ENCODE data around the gene ELP4.
A peak's percentile ranks its signal among the peaks of the same experiment; 100 is the strongest.

Gene ELP4

DNA sequence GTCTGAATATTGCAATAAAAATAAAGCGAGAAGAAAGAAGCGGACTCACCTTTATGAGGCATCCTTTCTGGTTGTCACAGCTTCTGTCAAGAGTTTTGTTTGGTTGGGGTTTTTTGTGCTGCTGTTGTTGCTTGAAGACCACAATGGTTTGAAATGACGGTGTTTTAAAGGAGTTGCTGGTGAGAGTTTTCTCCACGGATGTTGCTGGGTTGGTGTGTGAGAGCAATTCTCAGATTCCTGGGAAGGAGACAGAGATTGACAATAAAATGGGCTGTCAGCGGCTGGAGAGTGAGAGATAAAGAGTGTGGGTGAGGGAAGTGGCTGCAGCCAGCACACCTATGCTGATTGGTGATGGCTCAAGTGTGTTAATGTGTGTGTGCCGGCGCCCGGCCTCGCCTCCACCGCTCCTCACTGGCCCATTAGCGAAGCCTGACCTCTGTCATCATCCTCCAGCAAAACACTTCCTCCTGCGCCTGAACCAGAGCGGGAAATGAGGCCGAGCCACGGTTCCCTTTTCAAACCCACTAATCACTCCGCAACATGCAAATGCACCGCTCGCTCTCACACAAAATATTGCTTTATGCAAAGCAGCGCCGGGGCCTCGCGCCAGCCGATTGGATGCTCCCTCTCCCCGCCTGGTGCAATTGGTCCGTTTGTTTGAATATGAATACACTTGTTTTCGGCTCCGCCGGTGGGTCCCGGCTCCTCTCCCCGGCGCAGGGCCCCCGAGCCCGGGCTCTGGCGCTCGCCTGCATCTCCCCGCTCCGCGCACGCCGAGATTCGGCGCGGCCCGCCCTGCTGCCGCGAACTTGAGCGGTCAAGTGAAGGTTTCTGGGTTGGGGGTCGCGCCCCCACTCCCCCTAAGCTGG lies 301.4 kb downstream of the ELP4 start, which contains the start of gene PAX6:
TSS of gene PAX6 (minus strand) at position 544 of the 869 bp plus-strand sequence. CDS start 4,911 bp downstream, outside the sequence.
- DNase-seq (ENCODE audit: low spot score) = peak; percentile 71

DNA sequence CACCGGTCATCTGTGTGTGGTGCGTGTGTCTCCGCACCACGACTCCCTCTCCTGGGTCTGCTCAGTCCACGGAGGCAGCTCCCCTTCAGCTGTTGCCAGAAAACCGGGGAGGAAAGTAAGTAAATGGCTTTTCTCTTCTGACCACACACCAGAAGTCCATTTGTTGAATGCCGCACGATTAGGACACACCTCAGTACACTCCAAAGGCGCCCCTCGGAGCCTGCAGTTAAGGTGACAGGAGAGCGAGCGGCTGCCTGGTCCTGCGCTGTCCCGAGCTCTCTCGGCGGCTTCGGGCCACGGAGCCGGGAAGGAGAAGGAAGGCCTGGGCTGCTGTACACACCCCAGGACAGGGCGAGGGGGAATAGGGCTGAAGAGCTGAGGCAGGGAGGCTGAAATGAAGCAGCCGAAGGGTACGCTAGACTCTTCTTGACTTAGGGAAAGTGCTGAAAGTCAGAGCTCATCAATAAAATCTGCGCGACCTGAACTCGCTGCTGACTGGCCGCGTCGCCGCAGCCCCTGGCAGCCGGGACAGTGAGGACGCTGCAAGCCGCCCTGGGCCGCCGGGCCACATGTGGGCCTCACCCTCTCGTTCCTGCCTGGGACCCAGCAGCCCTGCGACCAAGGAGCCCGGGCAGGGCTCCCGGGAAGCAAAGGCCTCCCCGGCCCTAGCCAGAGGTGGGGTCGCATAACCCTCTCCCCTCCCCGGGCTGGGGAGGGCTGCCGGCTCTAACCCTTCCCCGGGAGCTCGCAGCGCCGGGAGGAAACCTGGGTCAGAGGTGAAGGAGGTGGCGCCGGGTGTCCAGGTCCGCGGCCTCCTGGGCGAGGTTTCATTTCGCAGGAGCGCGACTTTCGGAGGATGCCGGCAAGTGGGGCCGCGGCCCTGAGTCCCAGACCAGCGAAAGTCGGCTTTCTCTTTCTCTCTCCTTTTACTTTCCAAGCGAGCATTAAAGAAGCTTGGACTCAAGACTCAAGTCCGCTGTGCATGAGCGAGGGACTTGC lies 303.1 kb downstream of the ELP4 start:
- peak; percentile 66 for DNase-seq (ENCODE audit: low spot score)

DNA sequence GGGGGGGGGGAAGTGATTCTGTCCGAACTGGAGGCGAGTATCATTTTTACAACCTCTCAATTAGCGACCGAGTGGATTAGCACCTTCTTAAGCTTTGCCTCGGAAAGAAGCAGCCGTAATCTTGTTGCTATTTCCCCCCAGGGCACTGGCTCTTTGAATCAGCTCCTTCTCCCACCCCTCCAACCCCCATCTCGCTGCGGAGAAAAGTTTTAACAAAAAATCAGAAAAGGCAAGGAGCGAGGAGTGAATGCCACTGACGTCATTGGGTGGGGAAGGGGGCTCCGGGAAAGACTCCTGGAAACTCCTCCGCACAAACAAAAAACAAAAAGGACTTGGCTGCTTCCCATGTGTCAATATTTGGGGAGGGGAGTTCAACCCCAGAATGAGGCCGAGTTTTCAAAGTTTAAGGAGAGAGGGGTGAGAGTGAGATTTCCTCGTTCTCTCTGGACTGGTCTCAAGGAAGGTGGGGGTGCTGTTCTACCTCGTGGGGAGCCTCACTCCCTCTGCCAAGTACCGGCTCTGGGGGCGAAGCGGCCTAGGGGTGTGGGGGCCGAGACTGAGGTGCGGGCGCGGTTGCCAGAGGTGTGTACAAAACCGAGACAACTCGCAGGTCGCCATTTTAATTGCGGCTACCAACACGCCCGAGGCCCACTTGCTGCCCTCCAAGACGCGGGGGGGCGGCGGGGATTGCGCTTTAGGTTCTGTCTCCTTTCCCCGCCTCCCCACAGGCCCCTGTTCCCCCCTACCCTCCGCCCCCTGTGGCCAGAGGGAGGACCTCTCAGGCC lies 304.0 kb downstream of the ELP4 start:
- peak; percentile 63 for DNase-seq (ENCODE audit: low spot score)

DNA sequence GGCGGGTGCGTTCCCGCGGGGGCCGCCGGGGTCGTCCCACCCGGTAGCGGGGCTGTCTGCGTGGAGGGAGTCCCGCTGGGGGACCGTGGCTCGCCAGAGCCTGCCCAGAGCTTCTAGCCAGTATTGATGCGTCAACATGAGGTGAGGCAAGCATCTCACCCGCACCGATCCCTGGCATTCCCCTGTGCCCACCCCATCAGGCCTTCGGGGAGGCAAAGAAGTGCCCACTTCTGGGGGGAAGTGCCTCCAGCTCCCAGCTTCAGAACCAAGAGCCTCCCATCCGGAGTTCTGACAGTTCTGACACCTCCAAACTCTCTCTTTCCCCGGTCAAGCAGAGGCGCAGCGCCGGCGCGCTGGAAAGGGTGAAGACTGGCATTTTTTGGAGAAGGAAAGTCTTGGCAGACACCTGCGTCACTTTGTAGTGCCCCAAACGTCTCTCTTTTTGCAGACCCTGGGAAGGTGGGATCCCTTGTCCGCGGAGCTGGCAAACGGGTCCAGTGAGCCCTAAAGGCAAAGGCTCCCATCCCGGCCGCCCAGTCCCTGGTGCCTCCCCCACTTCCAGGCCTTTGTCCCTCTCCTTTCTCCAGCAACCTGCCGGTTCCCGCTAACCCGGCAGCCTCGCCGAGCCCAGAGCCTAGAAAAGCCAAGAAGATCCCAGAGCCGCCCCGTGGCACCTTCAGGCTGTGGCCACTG lies 304.8 kb downstream of the ELP4 start:
- peak; percentile 61 for DNase-seq (ENCODE audit: low spot score)

DNA sequence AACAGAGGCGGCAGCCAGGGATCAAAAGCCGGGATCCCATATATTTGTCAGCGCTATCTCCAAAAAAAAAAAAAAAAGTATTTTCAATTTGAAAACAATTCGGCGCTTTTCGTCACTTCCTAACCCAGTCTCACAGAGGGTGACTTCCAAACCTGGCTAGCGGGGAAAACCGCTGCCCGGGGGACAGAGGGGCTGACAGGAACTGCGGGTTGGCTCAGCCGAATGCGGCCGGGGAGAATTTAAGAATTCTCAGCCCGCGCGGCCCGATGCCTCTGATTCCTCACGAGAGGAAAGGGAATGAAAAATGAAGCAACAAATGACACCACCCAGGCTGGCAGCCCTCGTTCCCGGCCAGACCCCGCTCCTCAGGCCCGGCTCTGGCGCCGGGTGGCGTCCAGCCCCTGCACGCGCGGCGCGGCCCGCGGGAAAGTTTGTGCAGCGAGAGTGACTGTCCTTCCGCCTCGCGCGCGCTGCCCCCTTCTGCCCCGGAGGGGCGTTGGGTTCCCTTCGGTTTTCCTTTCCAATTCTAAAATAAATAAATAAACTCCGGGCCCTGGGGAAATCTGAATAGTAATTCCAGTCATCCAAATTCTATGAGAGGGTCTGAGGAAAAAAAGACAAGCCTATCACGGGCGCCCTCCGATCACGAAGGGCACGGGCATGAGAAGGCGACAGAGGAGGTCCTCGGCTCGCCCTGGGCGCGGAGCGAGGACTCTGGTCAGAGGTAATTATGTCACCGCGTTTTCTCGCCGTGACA lies 306.3 kb downstream of the ELP4 start:
- peak; percentile 63 for DNase-seq (ENCODE audit: low spot score)

DNA sequence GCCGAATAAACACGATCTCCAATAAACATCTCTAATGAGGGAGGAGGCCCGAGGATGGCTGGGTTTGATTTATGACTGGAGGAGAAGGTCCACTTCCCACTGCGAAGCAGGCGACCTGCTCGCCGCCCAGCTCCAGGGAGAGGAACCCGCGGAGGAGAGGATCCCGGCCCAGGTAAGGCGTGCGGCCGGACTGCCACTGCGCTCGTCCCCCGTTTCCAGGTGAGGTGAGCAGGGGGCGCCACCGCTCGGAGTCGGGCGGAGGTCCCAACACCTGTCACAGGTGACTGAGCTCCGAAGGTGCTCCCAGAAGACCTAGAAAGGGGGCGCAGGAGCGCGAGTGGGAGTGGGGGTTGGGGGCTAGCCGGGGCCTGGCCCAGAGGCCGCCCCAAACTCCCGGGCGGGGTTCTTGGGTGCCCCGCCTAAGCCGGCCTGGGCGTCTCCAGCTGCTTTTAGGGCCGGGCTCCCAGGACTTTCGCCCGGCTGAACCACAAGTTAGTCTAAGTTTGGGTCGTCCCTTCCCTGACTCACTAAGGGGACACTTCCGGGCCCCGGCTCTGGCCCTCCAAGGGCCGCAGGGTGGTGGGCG lies 307.0 kb downstream of the ELP4 start:
- peak; percentile 57 for DNase-seq (ENCODE audit: low spot score)

DNA sequence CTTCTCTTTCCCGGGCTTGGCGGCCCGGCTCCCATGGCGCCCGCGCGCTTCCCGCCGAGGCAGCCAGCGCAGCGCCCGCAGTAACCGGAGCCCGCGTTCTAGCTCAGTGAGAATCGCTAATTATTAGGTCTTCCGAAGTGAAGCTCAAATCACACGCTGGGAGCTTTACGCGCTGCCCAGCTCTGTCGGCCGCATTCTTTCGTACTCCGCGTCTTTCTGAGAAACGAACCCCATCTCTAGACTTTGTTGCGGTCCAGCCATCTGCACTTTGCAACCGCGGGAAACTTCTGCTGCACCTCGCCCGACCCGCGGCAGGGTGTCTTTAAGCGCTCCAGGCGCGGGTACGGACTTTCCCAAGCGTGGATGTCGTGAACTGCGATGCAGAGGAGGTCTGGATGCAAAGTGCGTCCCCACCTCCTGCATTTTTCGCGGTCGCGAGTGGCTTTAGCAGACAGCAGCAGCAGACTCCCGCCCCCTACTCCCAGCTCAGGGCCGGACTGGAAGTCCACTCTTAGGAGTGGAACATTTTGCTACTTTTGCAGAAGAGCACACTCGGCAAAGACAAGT lies 307.6 kb downstream of the ELP4 start:
- DNase-seq (ENCODE audit: low spot score) = peak; percentile 59

DNA sequence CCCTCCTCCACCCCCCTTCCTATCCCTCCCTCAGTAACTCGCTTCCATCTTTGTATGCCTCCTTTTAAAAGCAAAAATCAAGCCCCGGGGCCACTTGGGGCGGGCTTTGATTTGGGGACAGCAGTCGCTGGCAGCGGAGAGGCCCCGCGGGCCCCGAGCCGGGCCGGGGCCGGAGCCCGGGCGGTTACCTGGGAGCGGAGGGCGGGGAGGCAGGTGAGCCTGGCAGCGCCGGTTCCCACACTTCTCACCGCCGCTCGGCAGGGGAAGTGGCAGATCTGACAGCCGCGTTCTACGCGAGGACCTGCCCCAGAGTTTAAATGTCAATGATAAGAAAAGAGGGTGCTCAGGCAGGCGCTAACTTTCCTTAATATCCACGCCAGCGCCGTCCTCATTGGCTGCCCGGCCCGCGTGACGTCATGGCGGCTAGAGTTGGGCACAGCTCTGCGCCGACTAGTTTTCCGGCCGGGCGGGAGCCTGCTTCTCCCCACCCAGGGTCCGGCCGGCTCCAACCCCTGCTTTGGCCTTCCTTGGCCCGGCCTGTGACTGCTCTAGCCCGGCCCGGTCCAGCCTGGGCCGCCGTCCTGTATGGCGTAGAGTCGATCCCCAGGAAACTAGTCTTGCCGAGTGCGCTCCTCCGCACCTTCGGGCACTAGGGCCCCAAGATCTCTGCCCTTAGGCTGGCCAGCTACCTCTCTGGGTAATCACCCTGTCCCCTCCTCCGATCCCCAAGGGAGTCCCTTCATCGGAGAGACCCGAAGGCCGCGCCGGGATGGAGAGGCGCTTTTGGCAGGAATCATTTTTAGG lies 308.3 kb downstream of the ELP4 start:
- DNase-seq (ENCODE audit: low spot score) = peak; percentile 62

DNA sequence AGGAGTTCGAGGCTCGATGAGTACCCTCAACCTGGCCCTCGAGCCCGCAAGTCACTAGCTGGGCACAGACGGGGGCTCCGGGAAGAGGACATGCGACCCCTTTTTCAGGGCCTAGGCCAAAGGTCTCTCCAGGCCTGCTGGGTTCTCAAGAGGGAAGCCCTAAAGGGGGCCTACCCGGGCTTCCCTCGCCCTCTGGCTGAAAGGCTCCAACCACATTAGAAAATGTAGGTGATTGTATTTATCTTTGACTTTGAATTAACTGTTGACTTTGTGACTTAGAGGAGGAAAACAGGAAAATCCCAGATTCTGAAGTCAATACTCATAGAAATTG lies 308.8 kb downstream of the ELP4 start:
- DNase-seq (ENCODE audit: low spot score) = peak; percentile 60

DNA sequence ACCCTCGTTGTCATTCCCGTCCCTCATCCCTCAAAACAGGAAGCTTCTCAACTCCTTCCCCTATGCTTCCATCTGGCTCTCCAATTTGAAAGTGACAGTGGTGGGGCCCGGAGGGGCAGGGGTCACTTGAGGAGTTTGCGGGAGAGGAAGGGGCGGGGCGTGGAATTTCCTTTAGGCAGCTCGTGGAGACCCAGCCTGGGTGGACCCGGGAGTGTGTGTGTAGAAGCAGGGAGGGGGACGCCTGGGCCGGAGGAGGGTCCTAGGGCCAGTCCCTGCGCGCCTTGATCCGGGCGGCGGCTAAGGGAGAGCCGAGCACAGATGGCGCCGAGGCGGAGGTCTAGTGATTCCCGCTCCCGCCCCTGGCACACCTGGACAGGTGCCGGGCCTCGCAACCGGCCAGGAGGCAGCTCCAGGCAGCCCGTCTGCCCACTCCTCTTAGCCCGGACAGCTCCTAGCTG lies 309.3 kb downstream of the ELP4 start:
- DNase-seq (ENCODE audit: low spot score) = no peak

DNA sequence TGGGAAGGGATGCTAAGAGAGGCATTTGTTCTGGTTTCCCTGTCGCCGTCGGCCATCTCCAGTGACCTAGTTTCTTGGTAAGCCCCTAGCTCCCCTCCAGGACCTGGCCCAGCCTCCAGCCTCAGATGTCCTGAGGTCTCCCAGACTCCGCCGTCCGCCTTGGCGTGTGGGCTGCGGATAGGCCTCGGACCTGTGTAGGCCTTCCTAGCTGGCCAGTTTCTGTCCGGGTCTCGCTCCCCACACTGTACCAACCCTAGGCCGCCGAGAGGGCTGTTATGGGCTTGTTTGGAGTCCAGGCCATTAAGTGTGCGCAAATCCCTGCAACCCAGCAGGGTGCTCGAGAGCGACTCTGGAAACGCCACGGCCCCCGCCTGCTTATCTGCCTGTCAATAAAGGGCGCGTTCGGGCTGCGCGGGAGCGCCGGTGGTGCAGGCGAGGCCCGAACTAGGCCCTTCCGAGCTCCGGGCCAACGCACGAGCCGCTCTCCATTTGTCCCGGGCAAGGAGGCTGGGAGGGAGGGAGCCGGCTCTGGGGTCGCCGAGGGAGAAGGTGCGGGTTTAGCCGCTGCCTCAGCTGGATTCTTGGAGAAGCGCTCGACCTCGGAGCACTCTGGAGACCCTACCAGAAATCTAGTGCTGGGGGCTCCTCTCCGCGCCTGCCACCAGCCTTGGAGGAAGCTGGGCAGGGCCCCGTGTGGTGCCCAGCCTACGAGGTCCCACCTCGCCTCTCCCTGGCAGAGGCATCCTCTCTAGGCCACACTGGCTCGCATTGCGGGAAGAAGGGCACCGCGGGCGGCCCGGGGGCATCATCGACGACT lies 310.3 kb downstream of the ELP4 start:
- DNase-seq (ENCODE audit: low spot score) = no peak

DNA sequence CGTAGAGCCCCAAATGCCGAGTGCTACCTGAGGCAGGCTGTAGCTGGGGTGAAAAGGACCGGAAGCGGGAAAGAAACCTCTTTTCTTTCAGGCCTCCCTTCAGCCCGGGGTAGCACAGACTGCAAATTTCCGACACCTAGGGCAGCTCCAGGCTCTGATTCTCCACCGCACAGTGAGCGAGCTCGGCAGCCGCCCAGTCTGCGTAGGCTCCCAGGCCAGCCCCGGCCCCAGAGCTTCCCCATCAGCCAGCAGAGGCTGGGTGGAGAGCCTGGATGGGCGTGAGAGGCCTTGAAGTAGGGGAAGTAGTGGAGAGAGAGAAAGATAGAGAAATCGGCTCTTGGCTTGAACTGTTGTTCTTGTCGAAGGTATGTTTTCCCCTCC lies 310.9 kb downstream of the ELP4 start:
- DNase-seq (ENCODE audit: low spot score) = no peak

DNA sequence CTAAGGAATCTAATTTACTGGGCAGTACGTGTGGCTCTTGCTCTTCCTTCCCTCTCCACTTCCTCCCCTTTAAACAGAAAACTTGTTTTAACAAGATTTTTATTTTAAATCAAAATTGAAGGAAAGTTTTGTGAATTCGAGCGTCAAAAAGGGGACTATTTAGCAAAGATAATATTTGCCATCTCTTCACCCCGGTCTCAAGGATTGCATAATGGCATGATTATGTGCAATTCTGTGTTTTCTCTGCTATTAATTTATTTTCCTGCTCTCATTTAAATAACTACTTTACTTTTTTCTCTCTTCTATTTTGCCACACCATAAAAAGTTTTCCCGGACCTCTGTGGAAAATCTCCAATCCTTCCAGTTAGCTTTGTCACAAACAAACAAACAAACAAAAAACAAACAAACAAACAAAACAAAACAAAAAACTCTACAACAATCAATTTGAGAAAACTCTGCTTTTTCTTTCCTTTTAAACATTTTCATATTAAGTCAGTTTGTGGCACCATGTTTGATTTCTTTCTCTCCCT lies 311.7 kb downstream of the ELP4 start:
- no peak for DNase-seq (ENCODE audit: low spot score)

DNA sequence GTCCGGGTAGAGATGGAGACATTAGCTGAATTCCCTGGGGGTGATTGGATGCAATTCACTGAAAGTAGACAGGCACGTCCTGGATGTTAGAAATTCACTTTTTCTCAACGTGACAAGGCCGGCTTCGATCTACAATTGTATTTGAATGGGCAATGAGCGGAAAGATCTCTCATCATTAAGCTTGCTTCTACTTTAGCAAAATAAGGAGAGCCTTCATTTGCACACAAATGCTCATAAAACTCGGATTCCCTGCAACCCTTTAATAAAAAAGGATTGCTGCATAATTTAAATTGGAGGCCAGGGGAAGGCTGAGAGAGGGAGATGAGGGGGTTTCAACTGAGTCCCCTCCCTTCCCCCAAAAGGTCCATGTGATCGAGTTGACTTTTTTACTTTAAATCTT lies 312.2 kb downstream of the ELP4 start:
- no peak for DNase-seq (ENCODE audit: low spot score)

DNA sequence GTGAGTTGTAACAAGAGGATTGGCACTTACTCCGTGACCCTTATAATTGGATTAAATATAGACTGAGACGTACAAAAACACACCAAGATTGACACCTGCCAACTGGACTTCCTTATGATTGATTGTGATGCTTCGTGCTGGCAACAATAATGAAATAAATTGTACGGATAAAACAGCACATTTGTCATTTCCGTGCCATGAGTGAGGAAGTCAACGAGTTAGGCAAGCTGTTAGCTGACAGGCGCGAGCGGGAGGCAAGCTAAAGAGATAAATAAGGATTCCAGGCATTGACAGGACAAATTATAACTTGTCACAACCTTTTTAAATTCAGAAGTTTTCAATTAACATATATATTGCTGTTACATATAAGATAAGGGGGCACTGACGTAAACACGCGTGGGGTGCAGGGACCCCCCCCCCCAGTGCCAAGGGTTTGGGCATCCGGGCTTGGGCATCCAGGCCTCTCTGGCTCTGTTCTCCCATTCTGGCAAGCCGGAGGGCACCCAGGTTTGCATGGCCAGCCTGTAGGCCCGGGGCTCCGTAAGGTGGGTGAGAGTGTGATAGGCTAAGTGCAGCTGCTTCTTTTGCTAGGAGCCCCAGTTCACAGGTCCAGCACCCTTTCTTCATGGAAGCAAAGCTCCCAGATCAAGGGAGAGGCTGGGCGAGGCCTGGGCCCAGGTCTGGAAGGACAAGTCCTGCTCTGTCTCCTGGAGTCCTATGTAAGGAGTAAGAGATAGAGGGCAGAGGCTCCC lies 312.8 kb downstream of the ELP4 start:
- DNase-seq (ENCODE audit: low spot score) = peak; percentile 64

DNA sequence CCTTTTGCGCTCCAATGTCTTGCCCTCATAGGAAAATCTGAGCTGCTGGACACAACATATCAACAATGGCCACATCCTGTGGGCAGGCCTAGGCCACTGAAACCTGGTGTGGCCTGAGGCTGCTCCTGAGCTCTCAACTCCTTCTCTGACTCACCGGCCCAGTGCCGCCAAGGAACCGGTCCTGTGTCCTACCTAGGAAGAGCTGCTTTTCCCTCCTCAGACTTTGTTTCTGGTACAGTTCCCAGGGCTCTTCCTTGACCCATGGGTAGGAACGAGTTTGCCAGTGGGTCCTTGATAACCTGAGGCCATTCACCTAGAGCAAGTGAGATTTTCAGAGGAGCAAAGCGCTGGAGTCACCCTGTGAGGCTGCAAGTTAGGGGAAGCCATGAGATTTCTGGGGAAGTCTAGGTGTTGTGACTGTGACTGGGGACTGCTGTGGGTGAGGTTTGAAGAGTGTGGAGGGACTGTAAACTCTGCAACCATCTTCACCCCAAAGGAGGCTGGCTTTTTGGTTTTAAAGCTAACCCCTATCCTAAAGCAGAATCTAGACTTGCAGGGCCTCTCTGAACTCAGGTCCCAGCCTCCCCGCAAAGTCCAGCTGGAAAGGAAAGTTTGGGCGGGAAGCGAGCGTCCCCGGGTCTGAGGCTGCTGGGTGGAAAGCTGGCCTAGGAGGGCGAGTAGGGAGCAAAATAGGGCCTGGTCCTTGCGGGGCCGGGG lies 313.5 kb downstream of the ELP4 start:
- no peak for DNase-seq (ENCODE audit: low spot score)

Data from left forelimb (tissue), 1 donor.